HG03103 (cell line): ENCODE data around the gene COL26A1.
"Not testable (repeated sequence)": the region's sequence is repeated elsewhere in the genome, so short reads cannot be mapped to it uniquely, and the experiment has no call there.

Experiments used
- ATAC-seq: cut with Tn5 transposase; IDR thresholded peaks from one replicate; pipeline ENCODE4 v1.9.1; 2021; ENCODE audit warnings: low read depth; ENCODE audit not compliant: unreplicated experiment

COL26A1 gene

DNA sequence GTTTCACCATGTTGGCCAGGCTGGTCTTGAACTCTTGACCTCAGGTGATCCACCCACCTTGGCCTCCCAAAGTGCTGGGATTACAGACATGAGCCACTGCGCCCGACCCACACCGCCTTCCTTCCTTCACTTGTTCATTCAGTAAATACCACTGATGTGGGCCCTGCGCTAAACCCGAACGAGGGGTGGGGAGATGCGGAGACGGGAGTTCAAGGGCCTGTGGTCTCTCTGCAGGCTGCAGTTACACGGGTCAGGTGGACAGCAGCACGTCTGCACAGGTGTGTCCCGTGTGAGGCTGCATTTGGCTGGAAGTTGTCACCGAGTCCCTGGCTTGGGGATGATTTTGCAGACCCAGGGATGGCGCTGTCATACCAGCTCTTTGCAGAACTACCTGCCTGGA, 38.1 kb downstream of the COL26A1 start:
- no peak for ATAC-seq

- no peak for ATAC-seq
These were observed 38.9 kb downstream of the COL26A1 start for GRCh38 chr7:101401390-101402080.

- ATAC-seq = no peak
These were observed 39.6 kb downstream of the COL26A1 start for GRCh38 chr7:101402081-101402779.

GRCh38 chr7:101402835-101403234, 40.2 kb downstream of the COL26A1 start:
- no peak for ATAC-seq

GRCh38 chr7:101405474-101406067, 42.9 kb downstream of the COL26A1 start:
- no peak for ATAC-seq

DNA sequence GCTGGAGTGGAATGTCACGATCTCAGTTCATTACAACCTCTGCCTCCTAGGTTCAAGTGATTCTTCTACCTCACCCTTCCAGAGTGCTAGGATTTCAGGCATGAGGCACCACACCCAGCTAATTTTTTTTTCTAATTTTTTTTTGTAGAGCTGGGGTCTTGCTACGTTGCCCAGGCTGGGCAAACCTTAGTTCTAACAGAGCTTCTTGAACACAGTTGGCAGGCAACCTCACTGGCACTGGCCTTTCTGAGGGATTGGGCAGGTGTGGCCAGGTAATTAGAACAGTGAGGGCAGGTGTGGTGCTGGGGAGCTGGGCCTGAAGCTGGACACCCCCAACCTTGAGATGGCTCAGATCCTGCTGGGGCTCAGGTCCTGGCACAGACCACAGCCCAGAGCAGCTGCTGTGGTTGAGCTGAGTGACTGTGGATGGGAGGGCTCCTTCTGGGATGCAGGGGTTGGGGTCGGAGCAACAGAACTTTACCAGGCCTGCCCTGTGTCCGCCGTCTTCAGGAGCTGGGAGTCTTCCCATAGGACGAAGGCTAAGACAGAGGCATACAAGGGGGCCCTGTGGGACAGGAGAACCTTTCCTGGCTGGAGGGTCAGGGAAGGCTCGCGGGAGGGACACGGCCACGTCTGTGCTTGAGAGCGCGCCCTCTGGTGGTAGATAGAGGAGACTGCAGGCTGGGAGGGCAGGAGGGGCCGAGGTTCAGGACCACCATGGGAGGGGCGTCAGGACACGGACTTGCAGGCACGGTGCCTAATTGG, 48.2 kb downstream of the COL26A1 start:
- no peak for ATAC-seq

- ATAC-seq = no peak
These were observed 48.8 kb downstream of the COL26A1 start for GRCh38 chr7:101411508-101411874.

- no peak for ATAC-seq
These were observed 50.3 kb downstream of the COL26A1 start for GRCh38 chr7:101412976-101413375.

DNA sequence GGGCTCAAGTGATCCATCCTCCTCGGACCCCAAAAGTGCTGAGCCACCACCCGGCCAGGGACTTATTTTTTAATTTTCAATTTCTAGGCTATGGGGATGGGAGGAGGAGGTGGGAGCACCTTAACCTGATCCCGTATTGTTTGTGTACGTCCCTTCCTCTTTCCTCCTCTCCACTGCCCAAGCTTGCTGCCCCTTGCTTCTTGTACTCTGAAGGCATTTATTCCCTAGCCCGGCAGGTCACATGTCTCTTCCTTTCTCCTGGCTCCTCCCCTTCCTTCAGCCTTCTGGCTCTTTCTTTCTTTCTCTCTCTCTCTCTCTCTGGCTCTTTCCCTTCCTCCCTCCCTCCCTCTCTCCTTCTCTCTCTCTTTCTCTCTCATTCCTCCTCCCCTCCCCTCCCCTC, 56.0 kb downstream of the COL26A1 start:
- no peak for ATAC-seq

- no peak for ATAC-seq
These were observed 57.2 kb downstream of the COL26A1 start for GRCh38 chr7:101419831-101420230.

GRCh38 chr7:101420436-101420835, 57.8 kb downstream of the COL26A1 start:
- no peak for ATAC-seq

GRCh38 chr7:101422356-101423195, 59.9 kb downstream of the COL26A1 start:
- ATAC-seq = no peak

GRCh38 chr7:101426303-101427011, 63.8 kb downstream of the COL26A1 start:
- ATAC-seq = no peak

- ATAC-seq = no peak
These were observed 65.6 kb downstream of the COL26A1 start for GRCh38 chr7:101428093-101428866.

GRCh38 chr7:101432316-101432715, 69.6 kb downstream of the COL26A1 start:
- no peak for ATAC-seq

- ATAC-seq = no peak
These were observed 71.0 kb downstream of the COL26A1 start for GRCh38 chr7:101433688-101434087.

- ATAC-seq = not testable (repeated sequence)
These were observed 71.5 kb downstream of the COL26A1 start for GRCh38 chr7:101434155-101434554.

- no peak for ATAC-seq
These were observed 73.0 kb downstream of the COL26A1 start for GRCh38 chr7:101435461-101436220.
